DOHH2 (cell line): ENCODE measurements around the gene ACER1.

ENCODE experiments used
- H3F3A ChIP-seq: fragments of 200-600 bp; sonication (generic), shearing (Covaris generic); 2 replicates; pipeline ENCODE4 v1.6.0; 2016; ENCODE audit warnings: antibody characterized with exemption, mild to moderate bottlenecking; ENCODE audit not compliant: control insufficient read depth, insufficient read depth
- H3K27ac ChIP-seq: fragments of 200-600 bp; sonication (generic); 2 replicates; pipeline ENCODE4 v1.5.1; 2014; ENCODE audit warnings: low read depth, mild to moderate bottlenecking, low read length, moderate library complexity
- H3K27me3 ChIP-seq: fragments of 200-600 bp; sonication (generic); 2 replicates; pipeline ENCODE4 v1.6.1; 2014; ENCODE audit warnings: mild to moderate bottlenecking, low read length, mixed read lengths; ENCODE audit not compliant: control insufficient read depth
- H3K36me3 ChIP-seq: fragments of 200-600 bp; sonication (generic); 2 replicates; pipeline ENCODE4 v1.6.1; 2014; ENCODE audit warnings: mild to moderate bottlenecking, low read length, moderate library complexity, mixed read lengths; ENCODE audit not compliant: control insufficient read depth
- H3K4me1 ChIP-seq: fragments of 200-600 bp; sonication (generic); 2 replicates; pipeline ENCODE4 v1.6.1; 2014; ENCODE audit warnings: mild to moderate bottlenecking, low read length, mixed read lengths; ENCODE audit not compliant: control insufficient read depth
- H3K4me2 ChIP-seq: fragments of 200-600 bp; sonication (generic); 2 replicates; pipeline ENCODE4 v1.6.0; 2014; ENCODE audit warnings: mild to moderate bottlenecking, low read length, moderate library complexity
- H3K4me3 ChIP-seq: fragments of 200-600 bp; sonication (generic); 2 replicates; pipeline ENCODE4 v1.5.1; 2014; ENCODE audit warnings: mild to moderate bottlenecking, low read length, mixed read lengths
- H3K79me2 ChIP-seq: fragments of 200-600 bp; sonication (generic); 2 replicates; pipeline ENCODE4 v1.6.1; 2014; ENCODE audit warnings: mild to moderate bottlenecking, low read length, mixed read lengths; ENCODE audit not compliant: control insufficient read depth
- H3K9me2 ChIP-seq: fragments of 200-600 bp; sonication (generic); replicated peaks from 2 replicates; pipeline ENCODE4 v1.6.1; 2014; ENCODE audit warnings: mild to moderate bottlenecking, low read length, mixed read lengths; ENCODE audit not compliant: control insufficient read depth
- H3K9me3 ChIP-seq: fragments of 200-600 bp; sonication (generic); 2 replicates; pipeline ENCODE4 v1.6.1; 2014; ENCODE audit warnings: antibody characterized with exemption, low read length, mixed read lengths; ENCODE audit not compliant: control insufficient read depth, insufficient read depth
- H4K20me1 ChIP-seq: fragments of 200-600 bp; sonication (generic); 2 replicates; pipeline ENCODE4 v1.6.0; 2014; ENCODE audit warnings: low read depth, mild to moderate bottlenecking, antibody characterized with exemption, low read length, moderate library complexity; ENCODE audit not compliant: control insufficient read depth, insufficient read depth
- CTCF ChIP-seq: fragments of 200-600 bp; sonication (generic); IDR thresholded peaks from one replicate; pipeline ENCODE4 v1.5.1; 2014; ENCODE audit warnings: antibody characterized with exemption, mild to moderate bottlenecking, low read depth, low read length; ENCODE audit not compliant: poor library complexity, severe bottlenecking
- EZH2phosphoT487 ChIP-seq: fragments of 200-600 bp; sonication (generic); IDR thresholded peaks from 2 replicates; pipeline ENCODE4 v1.6.1; 2017; ENCODE audit warnings: borderline replicate concordance, mild to moderate bottlenecking, antibody characterized with exemption, low read length, moderate library complexity, mixed read lengths

The ACER1 gene

GRCh38 chr19:6379744-6380143 lies 46.3 kb upstream of the ACER1 start:
- Histone ChIP-seq H3F3A (0 out of 2 replicates have a peak, but pooled peaks cover 2% of the 10 kb centered on the region), H3K4me3 (no peak overlapping the region), H3K36me3 (peaks cover 39% of the 10 kb centered on the region), H3K4me2 (no peak overlapping the region), H3K9me3 (no peaks in the 10 kb centered on the region), H3K79me2 (no peaks in the 10 kb centered on the region), H3K9me2 (no peaks in the 10 kb centered on the region), H3K4me1 (no peaks in the 10 kb centered on the region), H3K27me3 (no peaks in the 10 kb centered on the region), H4K20me1 (no peaks in the 10 kb centered on the region), H3K27ac (no peak overlapping the region)
- no peak for TF ChIP-seq EZH2phosphoT487
- TF ChIP-seq CTCF = no peak

GRCh38 chr19:6378486-6378885 lies 45.1 kb upstream of the ACER1 start:
- Histone ChIP-seq H3K79me2 (no peaks in the 10 kb centered on the region), H3K36me3 (peaks cover 35% of the 10 kb centered on the region), H3K4me2 (no peak overlapping the region), H3K27ac (no peak overlapping the region), H3K9me3 (no peaks in the 10 kb centered on the region), H3K27me3 (no peaks in the 10 kb centered on the region), H3K4me1 (peaks cover 8% of the 10 kb centered on the region), H4K20me1 (no peaks in the 10 kb centered on the region), H3K9me2 (no peaks in the 10 kb centered on the region), H3K4me3 (no peak overlapping the region), H3F3A (0 out of 2 replicates have a peak, but pooled peaks cover 2% of the 10 kb centered on the region)
- TF ChIP-seq CTCF (no peak), EZH2phosphoT487 (no peak)

GRCh38 chr19:6378041-6378440 lies 44.6 kb upstream of the ACER1 start:
- H3K4me2 ChIP-seq = no peak overlapping the region
- no peak overlapping the region for H3K27ac ChIP-seq
- H3K9me3 ChIP-seq = no peaks in the 10 kb centered on the region
- no peaks in the 10 kb centered on the region for H3K79me2 ChIP-seq
- peaks cover 31% of the 10 kb centered on the region for H3K36me3 ChIP-seq
- H3K9me2 ChIP-seq = no peaks in the 10 kb centered on the region
- peaks cover 8% of the 10 kb centered on the region for H3K4me1 ChIP-seq
- H4K20me1 ChIP-seq = no peaks in the 10 kb centered on the region
- 0 out of 2 replicates have a peak, but pooled peaks cover 2% of the 10 kb centered on the region for H3F3A ChIP-seq
- TF ChIP-seq EZH2phosphoT487 (no peak), CTCF (no peak)
- no peaks in the 10 kb centered on the region for H3K27me3 ChIP-seq
- no peak overlapping the region for H3K4me3 ChIP-seq
